Cardiac muscle cell (in vitro differentiated cells and primary cell): ENCODE results near the gene CCSER1. TPM values are rescaled to one million over a fixed set of nuclear protein-coding genes. Genes with fewer than 3 reads are reported as not detected.
A peak's percentile ranks its signal among the peaks of the same experiment; 100 is the strongest.

Experiments used
- DNase-seq, 2 donors: peaks; one replicate each; pipeline versions ENCODE4 v3.0.0 to v3.0.0-alpha.2; 2010 to 2017; ENCODE audit warnings: low read depth in 1 of 2, low spot score in 1 of 2
- H3K27ac ChIP-seq: fragments of 200-600 bp; sonication (generic); 2 replicates; pipeline ENCODE4 v1.5.1; 2016
- H3K27me3 ChIP-seq: fragments of 200-600 bp; sonication (generic); 2 replicates; pipeline ENCODE4 v1.6.0; 2016; ENCODE audit warnings: control low read depth
- H3K36me3 ChIP-seq: fragments of 200-600 bp; sonication (generic); 2 replicates; pipeline ENCODE4 v1.5.1; 2016; ENCODE audit warnings: control low read depth
- H3K4me1 ChIP-seq: fragments of 200-600 bp; sonication (generic); 2 replicates; pipeline ENCODE4 v1.8.1; 2017; ENCODE audit warnings: low read depth, mild to moderate bottlenecking, mixed run types
- H3K4me3 ChIP-seq: fragments of 200-600 bp; sonication (generic); 2 replicates; pipeline ENCODE4 v1.5.1; 2016; ENCODE audit warnings: mild to moderate bottlenecking
- H3K9me3 ChIP-seq: fragments of 200-600 bp; sonication (generic); 2 replicates; pipeline ENCODE4 v1.5.1; 2017; ENCODE audit warnings: low read depth, mild to moderate bottlenecking, control low read depth
- polyA plus RNA-seq: library from polyadenylated mRNA; unstranded; fragments of >200 nt; fragmentation: Nextera tagmentation; extraction: Ambion mirVana; gene quantifications from 2 replicates; pipeline ENCODE4 v1.2.1, GENCODE V29; 2016
- total RNA-seq: library from RNA; depleted of rRNA; stranded (reverse); fragments of >200 nt; gene quantifications from 2 replicates; pipeline ENCODE4 v1.2.3, GENCODE V29; 2016
- TF ChIP-seq, protein P1 (sequence below): IDR thresholded peaks from 2 replicates; pipeline ENCODE4 v1.5.1; 2012; ENCODE audit warnings: low read depth, mild to moderate bottlenecking, low read length

CCSER1 gene
- total and polyA plus RNA-seq, 2 experiments from 2014 or later, result 0.77 to 3.6 TPM

DNA sequence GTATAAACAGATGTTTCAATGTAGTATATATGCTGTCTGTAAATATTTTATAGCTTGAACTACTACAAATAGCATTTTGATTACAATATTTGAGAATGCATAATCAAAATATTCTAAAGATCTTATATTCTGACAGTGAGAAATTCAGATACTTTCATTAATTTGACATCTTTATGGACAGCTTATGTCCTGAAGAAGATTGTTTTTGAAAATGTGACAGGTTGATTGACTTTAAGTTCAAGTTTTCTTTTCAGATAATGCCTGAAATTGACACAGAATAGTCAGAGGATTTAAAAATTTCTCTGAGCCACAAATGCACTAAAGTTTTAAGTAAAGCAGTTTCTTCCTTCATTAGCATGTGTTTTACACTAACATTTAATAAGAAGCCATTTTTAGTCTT lies 799.8 kb downstream of the CCSER1 start:
- H3K9me3 ChIP-seq, result no peaks in the 10 kb centered on the region

DNA sequence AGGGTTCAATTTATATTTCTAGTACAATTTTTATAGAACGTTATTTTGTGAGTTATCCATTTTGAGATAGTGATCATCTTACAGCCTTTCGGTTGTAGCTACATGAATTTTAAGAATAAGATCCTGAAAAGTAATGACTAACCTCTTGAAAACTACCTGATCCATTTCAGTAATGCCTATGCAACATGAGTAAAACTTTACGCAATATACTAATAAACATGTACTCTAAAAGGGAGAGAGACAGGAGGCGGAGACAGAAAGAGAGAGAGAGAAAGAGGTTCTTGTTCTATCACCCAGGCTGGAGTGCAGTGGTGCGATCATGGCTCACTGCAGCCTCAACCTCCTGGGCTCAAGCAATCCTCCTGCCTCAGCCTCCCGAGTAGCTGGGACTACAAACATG lies 816.1 kb downstream of the CCSER1 start:
- no peaks in the 10 kb centered on the region for H3K9me3 ChIP-seq
- H3K36me3 ChIP-seq, result no peaks in the 10 kb centered on the region
- no peak overlapping the region for H3K4me3 ChIP-seq
- TF ChIP-seq, protein P1, sequence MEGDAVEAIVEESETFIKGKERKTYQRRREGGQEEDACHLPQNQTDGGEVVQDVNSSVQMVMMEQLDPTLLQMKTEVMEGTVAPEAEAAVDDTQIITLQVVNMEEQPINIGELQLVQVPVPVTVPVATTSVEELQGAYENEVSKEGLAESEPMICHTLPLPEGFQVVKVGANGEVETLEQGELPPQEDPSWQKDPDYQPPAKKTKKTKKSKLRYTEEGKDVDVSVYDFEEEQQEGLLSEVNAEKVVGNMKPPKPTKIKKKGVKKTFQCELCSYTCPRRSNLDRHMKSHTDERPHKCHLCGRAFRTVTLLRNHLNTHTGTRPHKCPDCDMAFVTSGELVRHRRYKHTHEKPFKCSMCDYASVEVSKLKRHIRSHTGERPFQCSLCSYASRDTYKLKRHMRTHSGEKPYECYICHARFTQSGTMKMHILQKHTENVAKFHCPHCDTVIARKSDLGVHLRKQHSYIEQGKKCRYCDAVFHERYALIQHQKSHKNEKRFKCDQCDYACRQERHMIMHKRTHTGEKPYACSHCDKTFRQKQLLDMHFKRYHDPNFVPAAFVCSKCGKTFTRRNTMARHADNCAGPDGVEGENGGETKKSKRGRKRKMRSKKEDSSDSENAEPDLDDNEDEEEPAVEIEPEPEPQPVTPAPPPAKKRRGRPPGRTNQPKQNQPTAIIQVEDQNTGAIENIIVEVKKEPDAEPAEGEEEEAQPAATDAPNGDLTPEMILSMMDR, result no peak
- H3K27me3 ChIP-seq, result no peaks in the 10 kb centered on the region
- DNase-seq, result no peak
- H3K4me1 ChIP-seq, result no peaks in the 10 kb centered on the region
- H3K27ac ChIP-seq, result no peak overlapping the region

More for the DNA sequence above, 799.8 kb downstream of the CCSER1 start:
- TF ChIP-seq, protein P1, result no peak
- DNase-seq, result no peak
- H3K36me3 ChIP-seq, result no peaks in the 10 kb centered on the region
- H3K4me3 ChIP-seq, result no peak overlapping the region
- H3K4me1 ChIP-seq, result no peaks in the 10 kb centered on the region
- H3K27ac ChIP-seq, result no peak overlapping the region
- no peaks in the 10 kb centered on the region for H3K27me3 ChIP-seq

DNA sequence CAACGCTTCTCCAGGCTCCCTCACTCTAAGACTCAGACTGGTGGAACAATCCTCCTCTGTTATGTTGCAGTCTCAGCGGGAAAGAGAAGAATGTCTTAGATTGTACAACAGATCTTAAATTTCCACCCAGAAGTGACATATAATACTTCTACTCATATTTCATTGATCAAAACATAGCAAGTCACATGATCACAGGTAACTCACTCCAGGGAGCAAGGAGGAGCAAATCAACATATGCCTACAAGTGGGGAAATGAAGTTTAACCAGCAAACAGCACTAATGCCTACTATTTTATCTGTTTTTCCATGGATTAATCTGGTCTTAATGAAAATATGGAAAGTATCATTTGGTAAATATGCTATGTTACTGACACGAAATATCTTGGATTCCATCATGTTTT lies 819.8 kb downstream of the CCSER1 start:
- Histone ChIP-seq H3K36me3 (no peaks in the 10 kb centered on the region), H3K27me3 (no peaks in the 10 kb centered on the region), H3K27ac (no peak overlapping the region), H3K4me1 (peaks cover 8% of the 10 kb centered on the region), H3K9me3 (no peaks in the 10 kb centered on the region), H3K4me3 (no peak overlapping the region)
- TF ChIP-seq, protein P1, result no peak
- DNase-seq, result no peak

DNA sequence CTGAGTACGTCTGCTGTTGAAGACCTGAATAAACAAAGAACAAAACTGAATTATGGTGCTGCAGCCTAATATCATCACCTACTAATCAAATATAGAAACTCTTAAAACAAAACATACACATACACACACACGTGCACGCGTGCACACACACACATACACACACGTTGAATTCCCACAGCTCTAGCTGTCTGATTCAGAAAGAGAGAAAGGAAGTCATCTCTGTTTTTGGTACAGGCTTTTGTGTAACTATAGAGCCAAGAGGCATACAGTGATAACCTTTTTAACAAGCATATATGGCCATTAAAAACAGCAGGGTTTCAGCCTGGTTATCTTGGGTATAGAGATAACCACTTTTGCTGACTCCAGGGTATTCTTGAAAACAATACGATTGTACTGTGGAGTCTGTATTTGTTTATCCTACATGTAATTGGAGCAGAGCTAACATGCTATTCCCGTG lies 823.2 kb downstream of the CCSER1 start:
- no peak overlapping the region for H3K4me3 ChIP-seq
- H3K27ac ChIP-seq, result peak overlapping the region; percentile 2
- no peaks in the 10 kb centered on the region for H3K9me3 ChIP-seq
- H3K4me1 ChIP-seq, result peaks cover 8% of the 10 kb centered on the region
- peak; percentile 1 to 9 for DNase-seq
- TF ChIP-seq, protein P1, result no peak
- H3K36me3 ChIP-seq, result no peaks in the 10 kb centered on the region
- H3K27me3 ChIP-seq, result no peaks in the 10 kb centered on the region

DNA sequence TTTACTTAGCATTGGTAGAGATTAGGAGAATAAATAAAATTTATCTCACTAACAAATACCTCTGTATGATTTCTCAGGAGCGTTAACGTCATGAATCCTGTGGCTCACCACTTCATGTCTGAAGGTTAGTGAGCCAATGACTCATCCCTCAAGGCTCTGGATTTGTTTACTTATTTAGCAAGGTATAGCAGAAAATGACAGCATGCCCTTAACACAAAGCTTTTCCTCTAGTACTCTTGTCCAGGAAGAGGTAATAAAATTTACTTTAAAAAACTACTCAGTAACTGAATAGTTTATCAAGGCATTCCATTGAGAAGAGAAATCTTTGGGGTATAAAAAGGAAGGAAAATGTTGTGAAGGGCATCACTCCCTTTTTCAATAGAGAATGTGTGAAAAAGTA lies 823.8 kb downstream of the CCSER1 start:
- H3K4me3 ChIP-seq, result no peak overlapping the region
- H3K27me3 ChIP-seq, result no peaks in the 10 kb centered on the region
- H3K27ac ChIP-seq, result no peak overlapping the region
- H3K36me3 ChIP-seq, result no peaks in the 10 kb centered on the region
- peaks cover 8% of the 10 kb centered on the region for H3K4me1 ChIP-seq
- TF ChIP-seq, protein P1, result no peak
- H3K9me3 ChIP-seq, result no peaks in the 10 kb centered on the region
- peak in 1 of 2 donors; percentile 51 for DNase-seq
